SK-N-SH (cell line): ENCODE data around the gene BTLA. TPM values are rescaled to one million over a fixed set of nuclear protein-coding genes. Genes with fewer than 3 reads are reported as not detected.

Experiments used
- CTCF ChIA-PET: fragments of 300-600, 350-600 bp; formaldehyde crosslinking; extraction: SDS; loops from one replicate; lab custom pipeline; 2021; lab: Yijun Ruan, JAX
- POLR2A ChIA-PET: fragments of 350-600 bp; sonication (Branson Sonifier 250); formaldehyde crosslinking; extraction: SDS; loops from one replicate; lab custom pipeline; 2020; ENCODE audit warnings: antibody characterized with exemption, inconsistent platforms; lab: Yijun Ruan, JAX
- DNase-seq: peaks from one replicate; pipeline ENCODE4 v3.0.0; 2012
- H2AFZ ChIP-seq: fragments of 200-600 bp; sonication (generic); 2 replicates; pipeline ENCODE4 v1.8.1; 2016; ENCODE audit warnings: antibody characterized with exemption, mild to moderate bottlenecking, low read depth
- H3F3A ChIP-seq: fragments of 200-600 bp; sonication (generic); replicated peaks from 2 replicates; pipeline ENCODE3; 2016; ENCODE audit warnings: antibody characterized with exemption, mild to moderate bottlenecking; ENCODE audit not compliant: insufficient read depth
- H3K27ac ChIP-seq, 2 experiments: fragments of 200-500 bp in 1 of 2; fragments of 200-600 bp in 1 of 2; sonication (Bioruptor generic) in 1 of 2; sonication (generic), shearing (Covaris generic) in 1 of 2; 2 replicates each; pipeline versions ENCODE4 v1.5.1 to v1.6.1; 2014 to 2016; ENCODE audit warnings: low read depth in 2 of 2, inconsistent platforms in 1 of 2, low read length in 1 of 2, mild to moderate bottlenecking in 1 of 2, mixed read lengths in 1 of 2
- H3K27me3 ChIP-seq: fragments of 200-600 bp; sonication (generic), shearing (Covaris generic); 2 replicates; pipeline ENCODE4 v1.6.1; 2016; ENCODE audit warnings: mixed run types; ENCODE audit not compliant: insufficient read depth
- H3K36me3 ChIP-seq, 2 experiments: fragments of 200-500 bp in 1 of 2; fragments of 200-600 bp in 1 of 2; sonication (Bioruptor generic) in 1 of 2; sonication (generic) in 1 of 2; replicated peaks in 1 of 2; 2 replicates each; pipeline versions ENCODE3 to v1.5.1; 2014 to 2016; ENCODE audit warnings: low read length in 1 of 2, mild to moderate bottlenecking in 1 of 2; ENCODE audit not compliant: insufficient read depth in 2 of 2, control insufficient read depth in 1 of 2
- H3K4me1 ChIP-seq, 2 experiments: fragments of 200-500 bp in 1 of 2; fragments of 200-600 bp in 1 of 2; sonication (Bioruptor generic) in 1 of 2; sonication (generic), shearing (Covaris generic) in 1 of 2; 2 replicates each; pipeline versions ENCODE4 v1.5.1 to v1.6.1; 2014 to 2016; ENCODE audit warnings: low read depth in 1 of 2, low read length in 1 of 2, mixed run types in 1 of 2; ENCODE audit not compliant: insufficient read depth in 2 of 2, control insufficient read depth in 1 of 2
- H3K4me2 ChIP-seq: fragments of 200-600 bp; sonication (generic), shearing (Covaris generic); 2 replicates; pipeline ENCODE4 v1.6.1; 2017; ENCODE audit warnings: mixed run types
- H3K4me3 ChIP-seq, 2 experiments: fragments of 200-500 bp in 1 of 2; fragments of 200-600 bp in 1 of 2; sonication (Bioruptor generic) in 1 of 2; sonication (generic), shearing (Covaris generic) in 1 of 2; 2 replicates each; pipeline versions ENCODE4 v1.5.1 to v1.8.1; 2014 to 2016; ENCODE audit warnings: low read depth in 2 of 2, inconsistent platforms in 1 of 2, low read length in 1 of 2, mild to moderate bottlenecking in 1 of 2, mixed read lengths in 1 of 2, moderate library complexity in 1 of 2
- H3K79me2 ChIP-seq: fragments of 200-600 bp; sonication (generic); 2 replicates; pipeline ENCODE4 v1.8.1; 2017; ENCODE audit warnings: mild to moderate bottlenecking; ENCODE audit not compliant: insufficient read depth
- H3K9ac ChIP-seq: fragments of 200-600 bp; sonication (generic); 2 replicates; pipeline ENCODE4 v1.6.1; 2017; ENCODE audit warnings: mixed run types
- H3K9me2 ChIP-seq: fragments of 200-600 bp; sonication (generic); 2 replicates; pipeline ENCODE4 v1.6.1; 2017; ENCODE audit warnings: mixed run types
- H3K9me3 ChIP-seq: fragments of 200-600 bp; sonication (generic); 2 replicates; pipeline ENCODE4 v1.6.1; 2017; ENCODE audit warnings: mixed run types, mild to moderate bottlenecking, moderate library complexity
- H4K20me1 ChIP-seq: fragments of 200-600 bp; sonication (generic); 2 replicates; pipeline ENCODE4 v1.6.1; 2017; ENCODE audit warnings: mild to moderate bottlenecking, mixed run types; ENCODE audit not compliant: insufficient read depth
- CHD2 ChIP-seq: fragments of 150-350 bp; IDR thresholded peaks from 2 replicates; pipeline ENCODE4 v1.6.1; 2018; ENCODE audit warnings: low read length; ENCODE audit not compliant: partially characterized antibody
- ELF1 ChIP-seq: IDR thresholded peaks from 2 replicates; pipeline ENCODE4 v1.4.0; 2012
- EZH2phosphoT487 ChIP-seq: fragments of 200-600 bp; sonication (generic); IDR thresholded peaks from 2 replicates; pipeline ENCODE4 v1.6.1; 2017; ENCODE audit warnings: low read depth, mixed run types, mild to moderate bottlenecking, antibody characterized with exemption, moderate library complexity, borderline replicate concordance
- FOSL2 ChIP-seq: IDR thresholded peaks from 2 replicates; pipeline ENCODE4 v1.4.0; 2012; ENCODE audit warnings: low read depth, mild to moderate bottlenecking, moderate library complexity, borderline replicate concordance
- FOXJ3 ChIP-seq: sonication (generic); formaldehyde crosslinking; IDR thresholded peaks from 2 replicates; pipeline ENCODE4 v1.5.1; 2020; ENCODE audit warnings: mild to moderate bottlenecking, missing genetic modification reagents
- FOXM1 ChIP-seq: IDR thresholded peaks from 2 replicates; pipeline ENCODE4 v1.4.0; 2012; ENCODE audit warnings: low read depth, mild to moderate bottlenecking
- GABPA ChIP-seq: IDR thresholded peaks from 2 replicates; pipeline ENCODE4 v1.4.0; 2012; ENCODE audit warnings: low read depth, mild to moderate bottlenecking
- MEF2A ChIP-seq: IDR thresholded peaks from 2 replicates; pipeline ENCODE4 v1.4.0; 2012; ENCODE audit warnings: low read depth, borderline replicate concordance
- NFIC ChIP-seq: IDR thresholded peaks from 2 replicates; pipeline ENCODE4 v1.4.0; 2012; ENCODE audit warnings: borderline replicate concordance
- NRF1 ChIP-seq: IDR thresholded peaks from 2 replicates; pipeline ENCODE4 v1.6.1; 2012; ENCODE audit warnings: low read depth, mild to moderate bottlenecking, low read length
- POLR2AphosphoS5 ChIP-seq: IDR thresholded peaks from 2 replicates; pipeline ENCODE4 v1.6.1; 2012; ENCODE audit warnings: low read depth, low read length
- RAD21 ChIP-seq: IDR thresholded peaks from 2 replicates; pipeline ENCODE4 v1.6.1; 2012; ENCODE audit warnings: mild to moderate bottlenecking, low read length
- SIN3A ChIP-seq: IDR thresholded peaks from 2 replicates; pipeline ENCODE4 v1.6.1; 2012; ENCODE audit warnings: low read depth, mild to moderate bottlenecking, low read length, moderate library complexity, borderline replicate concordance
- WGBS: methylation state at CpG from one replicate; pipeline ENCODE4 v1.1.6; 2017; ENCODE audit warnings: low lambda C conversion rate; 5-methylcytosine and 5-hydroxymethylcytosine counted together
- polyA plus RNA-seq, 3 experiments: library from polyadenylated mRNA; depleted of rRNA; stranded (reverse); fragments of >200 nt; gene quantifications; 2 replicates each; pipeline ENCODE4 v1.2.3, GENCODE V29; 2012
- TF ChIP-seq, protein P1 (sequence below): IDR thresholded peaks from 2 replicates; pipeline ENCODE4 v1.4.0; 2012; ENCODE audit warnings: low read depth, borderline replicate concordance
- TF ChIP-seq, protein P2 (sequence below): IDR thresholded peaks from 2 replicates; pipeline ENCODE4 v1.4.0; 2012; ENCODE audit warnings: low read depth, borderline replicate concordance
- TF ChIP-seq, protein P3 (sequence below): fragments of 150-350 bp; IDR thresholded peaks from 2 replicates; pipeline ENCODE4 v1.6.1; 2016; ENCODE audit warnings: mild to moderate bottlenecking, low read depth, low read length
- TF ChIP-seq, protein P4 (sequence below): fragments of 150-350 bp; IDR thresholded peaks from 2 replicates; pipeline ENCODE4 v1.6.1; 2017; ENCODE audit warnings: antibody characterized with exemption, low read length, low read depth, borderline replicate concordance

Gene BTLA
- polyA plus RNA-seq, 1 of the 3 experiments (the other 2 are of a cell fraction): not detected

DNA sequence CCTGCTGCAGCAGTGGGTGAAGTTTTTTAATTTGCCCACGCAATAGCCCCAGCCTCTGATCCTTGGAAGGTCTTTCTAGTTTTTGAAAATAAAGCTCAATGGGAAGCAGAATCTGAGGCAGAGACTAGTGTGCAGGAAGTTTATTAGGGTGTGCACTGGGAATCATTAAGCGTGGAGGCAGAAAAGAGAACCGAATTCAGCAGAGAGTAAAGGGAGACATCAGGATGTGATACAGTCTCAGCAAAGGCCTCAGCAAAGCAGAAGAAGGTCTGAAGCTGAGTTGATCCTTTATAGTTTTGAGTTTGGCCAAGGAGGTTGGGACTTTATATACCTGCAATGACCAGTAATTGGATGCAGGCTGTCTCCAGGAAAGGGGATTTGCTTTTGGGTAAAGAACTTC lies 4.9 kb upstream of the BTLA start:
- no peaks in the 10 kb centered on the region for H3F3A ChIP-seq
- CTCF ChIA-PET: interaction anchor here (1.4 kb wide), 1 partner anchor 211 kb away, joined by 4 read pairs; no protein-coding TSS in a partner anchor
- TF ChIP-seq FOXM1 (no peak), FOXJ3 (CRISPR knock-in tag) (no peak), NFIC (no peak), CHD2 (no peak), GABPA (no peak), SIN3A (no peak), NRF1 (no peak), POLR2AphosphoS5 (no peak), RAD21 (no peak), MEF2A (no peak), ELF1 (no peak), FOSL2 (no peak), EZH2phosphoT487 (no peak)
- TF ChIP-seq, protein P1, sequence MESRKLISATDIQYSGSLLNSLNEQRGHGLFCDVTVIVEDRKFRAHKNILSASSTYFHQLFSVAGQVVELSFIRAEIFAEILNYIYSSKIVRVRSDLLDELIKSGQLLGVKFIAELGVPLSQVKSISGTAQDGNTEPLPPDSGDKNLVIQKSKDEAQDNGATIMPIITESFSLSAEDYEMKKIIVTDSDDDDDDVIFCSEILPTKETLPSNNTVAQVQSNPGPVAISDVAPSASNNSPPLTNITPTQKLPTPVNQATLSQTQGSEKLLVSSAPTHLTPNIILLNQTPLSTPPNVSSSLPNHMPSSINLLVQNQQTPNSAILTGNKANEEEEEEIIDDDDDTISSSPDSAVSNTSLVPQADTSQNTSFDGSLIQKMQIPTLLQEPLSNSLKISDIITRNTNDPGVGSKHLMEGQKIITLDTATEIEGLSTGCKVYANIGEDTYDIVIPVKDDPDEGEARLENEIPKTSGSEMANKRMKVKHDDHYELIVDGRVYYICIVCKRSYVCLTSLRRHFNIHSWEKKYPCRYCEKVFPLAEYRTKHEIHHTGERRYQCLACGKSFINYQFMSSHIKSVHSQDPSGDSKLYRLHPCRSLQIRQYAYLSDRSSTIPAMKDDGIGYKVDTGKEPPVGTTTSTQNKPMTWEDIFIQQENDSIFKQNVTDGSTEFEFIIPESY: no peak
- TF ChIP-seq, protein P2, sequence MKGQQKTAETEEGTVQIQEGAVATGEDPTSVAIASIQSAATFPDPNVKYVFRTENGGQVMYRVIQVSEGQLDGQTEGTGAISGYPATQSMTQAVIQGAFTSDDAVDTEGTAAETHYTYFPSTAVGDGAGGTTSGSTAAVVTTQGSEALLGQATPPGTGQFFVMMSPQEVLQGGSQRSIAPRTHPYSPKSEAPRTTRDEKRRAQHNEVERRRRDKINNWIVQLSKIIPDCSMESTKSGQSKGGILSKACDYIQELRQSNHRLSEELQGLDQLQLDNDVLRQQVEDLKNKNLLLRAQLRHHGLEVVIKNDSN: no peak
- TF ChIP-seq, protein P3, sequence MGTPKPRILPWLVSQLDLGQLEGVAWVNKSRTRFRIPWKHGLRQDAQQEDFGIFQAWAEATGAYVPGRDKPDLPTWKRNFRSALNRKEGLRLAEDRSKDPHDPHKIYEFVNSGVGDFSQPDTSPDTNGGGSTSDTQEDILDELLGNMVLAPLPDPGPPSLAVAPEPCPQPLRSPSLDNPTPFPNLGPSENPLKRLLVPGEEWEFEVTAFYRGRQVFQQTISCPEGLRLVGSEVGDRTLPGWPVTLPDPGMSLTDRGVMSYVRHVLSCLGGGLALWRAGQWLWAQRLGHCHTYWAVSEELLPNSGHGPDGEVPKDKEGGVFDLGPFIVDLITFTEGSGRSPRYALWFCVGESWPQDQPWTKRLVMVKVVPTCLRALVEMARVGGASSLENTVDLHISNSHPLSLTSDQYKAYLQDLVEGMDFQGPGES: no peak
- TF ChIP-seq, protein P4, sequence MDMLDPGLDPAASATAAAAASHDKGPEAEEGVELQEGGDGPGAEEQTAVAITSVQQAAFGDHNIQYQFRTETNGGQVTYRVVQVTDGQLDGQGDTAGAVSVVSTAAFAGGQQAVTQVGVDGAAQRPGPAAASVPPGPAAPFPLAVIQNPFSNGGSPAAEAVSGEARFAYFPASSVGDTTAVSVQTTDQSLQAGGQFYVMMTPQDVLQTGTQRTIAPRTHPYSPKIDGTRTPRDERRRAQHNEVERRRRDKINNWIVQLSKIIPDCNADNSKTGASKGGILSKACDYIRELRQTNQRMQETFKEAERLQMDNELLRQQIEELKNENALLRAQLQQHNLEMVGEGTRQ: no peak
- TF ChIP-seq, all 33 proteins: peak for 0
- Histone ChIP-seq H3K27me3 (no peaks in the 10 kb centered on the region), H3K79me2 (no peaks in the 10 kb centered on the region), H3K4me3 (no peak overlapping the region), H3K27ac (no peak overlapping the region), H3K4me2 (no peak overlapping the region), H3K9me2 (no peaks in the 10 kb centered on the region), H2AFZ (no peak overlapping the region), H3K36me3 (no peaks in the 10 kb centered on the region), H3K9me3 (no peaks in the 10 kb centered on the region), H3K9ac (no peak overlapping the region), H4K20me1 (no peaks in the 10 kb centered on the region), H3K4me1 (no peaks in the 10 kb centered on the region)
- no peak for DNase-seq
- 46% methylated on average over 3 of the region's 3 CpGs for WGBS
- POLR2A ChIA-PET: no interaction called here
